Endodermal cell (in vitro differentiated cells): ENCODE results near the gene FNDC1. TPM values are rescaled to one million over a fixed set of nuclear protein-coding genes. Genes with fewer than 3 reads are reported as not detected.

Source experiments
- DNase-seq: peaks from one replicate; pipeline ENCODE4 v3.0.0-alpha.2; 2017
- H3K27ac ChIP-seq: 2 replicates; pipeline ENCODE4 v1.5.1; 2013; ENCODE audit warnings: mild to moderate bottlenecking, low read depth, low read length, moderate library complexity
- H3K27me3 ChIP-seq: 2 replicates; pipeline ENCODE4 v1.6.1; 2013; ENCODE audit warnings: mild to moderate bottlenecking, low read length, moderate library complexity; ENCODE audit not compliant: insufficient read depth, control insufficient read depth, poor library complexity, severe bottlenecking
- H3K36me3 ChIP-seq: 2 replicates; pipeline ENCODE4 v1.7.0; 2013; ENCODE audit warnings: mild to moderate bottlenecking, low read length, moderate library complexity; ENCODE audit not compliant: control insufficient read depth, insufficient read depth
- H3K4me1 ChIP-seq: one replicate; pipeline ENCODE4 v1.7.0; 2013; ENCODE audit warnings: low read length; ENCODE audit not compliant: control insufficient read depth, insufficient read depth
- H3K4me3 ChIP-seq: 2 replicates; pipeline ENCODE4 v1.5.1; 2013; ENCODE audit warnings: mild to moderate bottlenecking, low read length, moderate library complexity
- H3K9ac ChIP-seq: 2 replicates; pipeline ENCODE4 v1.6.1; 2013; ENCODE audit warnings: mild to moderate bottlenecking, low read length, moderate library complexity; ENCODE audit not compliant: poor library complexity, severe bottlenecking; ENCODE audit errors: extremely low read depth
- H3K9me3 ChIP-seq: 2 replicates; pipeline ENCODE4 v1.6.1; 2013; ENCODE audit warnings: mild to moderate bottlenecking, low read length, moderate library complexity; ENCODE audit not compliant: control insufficient read depth
- H3K27ac Mint-ChIP-seq: 2 replicates; pipeline ENCODE4 v1.8.0; 2020; ENCODE audit warnings: mixed read lengths
- H3K27me3 Mint-ChIP-seq: 2 replicates; pipeline ENCODE4 v1.8.0; 2021; ENCODE audit warnings: mild to moderate bottlenecking, mixed read lengths; ENCODE audit not compliant: insufficient read depth
- H3K36me3 Mint-ChIP-seq: 2 replicates; pipeline ENCODE4 v1.8.0; 2020; ENCODE audit warnings: low read depth, mixed read lengths
- H3K4me1 Mint-ChIP-seq: 2 replicates; pipeline ENCODE4 v1.8.0; 2020; ENCODE audit warnings: mixed read lengths
- H3K4me3 Mint-ChIP-seq: 2 replicates; pipeline ENCODE4 v1.8.0; 2020; ENCODE audit warnings: mild to moderate bottlenecking, moderate library complexity, mixed read lengths
- H3K9me3 Mint-ChIP-seq: 2 replicates; pipeline ENCODE4 v1.8.0; 2020; ENCODE audit warnings: mild to moderate bottlenecking, mixed read lengths
- CTCF ChIP-seq: fragments of 200-600 bp; sonication (generic); conservative IDR thresholded peaks from 2 replicates; pipeline ENCODE4 v1.5.0; 2021; ENCODE audit warnings: antibody characterized with exemption, mild to moderate bottlenecking
- WGBS, 2 experiments: methylation state at CpG; one replicate each; pipeline versions ENCODE4 v1.1.5 to v1.1.7; 2013; ENCODE audit warnings: missing lambda C conversion rate in 2 of 2, mixed read lengths in 1 of 2; ENCODE audit not compliant: insufficient coverage in 1 of 2, insufficient read length in 1 of 2; 5-methylcytosine and 5-hydroxymethylcytosine counted together
- total RNA-seq, 2 donors: library from RNA; stranded (reverse); fragmentation: NEBNext Ultra II Directional in 1 of 2; extraction: Animal tissue kit (Norgen Biotek cat#: 25700) in 1 of 2; gene quantifications; 2 replicates in 1 of 2; 3 replicates in 1 of 2; pipeline ENCODE4 v1.2.1, GENCODE V29; 2021

Gene FNDC1
- total RNA-seq, 2 donors from 2014 or later = 0.55 to 0.62 TPM

GRCh38 chr6:159301277-159301676 lies 132.1 kb downstream of the FNDC1 start:
- Mint-ChIP-seq H3K4me3 (no peak overlapping the region), H3K27ac (no peak overlapping the region), H3K36me3 (no peaks in the 10 kb centered on the region), H3K4me1 (no peaks in the 10 kb centered on the region), H3K27me3 (peaks cover 2% of the 10 kb centered on the region), H3K9me3 (peaks cover 6% of the 10 kb centered on the region)
- no peak overlapping the region for H3K4me3 ChIP-seq
- no peak for DNase-seq
- no peaks in the 10 kb centered on the region for H3K27me3 ChIP-seq
- H3K4me1 ChIP-seq = no peaks in the 10 kb centered on the region
- H3K27ac ChIP-seq = no peak overlapping the region
- H3K9ac ChIP-seq = no peak overlapping the region
- H3K9me3 ChIP-seq = peaks cover under 1% of the 10 kb centered on the region
- 90 to 95% methylated on average over 5 of the region's 5 CpGs for WGBS, 2 experiments
- H3K36me3 ChIP-seq = no peaks in the 10 kb centered on the region
- no peak for TF ChIP-seq CTCF

DNA sequence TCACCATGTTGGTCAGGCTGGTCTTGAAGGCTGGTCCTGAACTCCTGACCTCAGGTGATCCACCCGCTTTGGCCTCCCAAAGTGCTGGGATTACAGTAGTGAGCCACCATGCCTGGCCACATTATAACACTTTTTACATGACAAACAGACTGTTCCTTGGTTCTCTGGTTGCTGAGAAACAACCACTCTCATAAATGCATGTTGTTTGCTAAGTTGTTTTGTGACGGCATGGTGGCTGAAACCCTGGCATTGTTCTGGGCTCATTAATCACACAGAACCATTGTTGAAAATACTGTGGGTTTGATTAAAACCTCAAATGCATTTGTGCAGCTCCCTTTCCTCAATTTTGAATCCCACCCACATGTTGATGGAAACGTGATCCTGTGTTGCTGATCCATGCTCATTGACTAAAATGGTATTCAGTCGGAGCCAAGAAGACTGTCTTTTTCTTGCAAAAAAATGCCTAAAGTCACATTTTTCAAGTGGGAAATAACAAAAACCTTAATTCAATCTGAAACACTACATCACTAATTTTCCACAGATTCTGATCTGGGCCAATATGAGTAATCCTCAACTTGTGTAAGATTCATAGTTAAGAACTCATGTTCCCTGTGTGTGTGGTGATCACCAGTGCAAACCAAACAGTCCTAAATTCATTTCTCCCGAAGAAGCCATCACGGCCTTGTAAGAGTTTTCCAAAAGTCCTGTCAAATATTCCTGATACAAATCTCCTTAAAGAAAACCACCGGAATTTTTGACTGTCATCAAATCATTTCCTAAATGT lies 132.8 kb downstream of the FNDC1 start:
- Mint-ChIP-seq H3K4me3 (no peak overlapping the region), H3K27me3 (peaks cover 2% of the 10 kb centered on the region), H3K9me3 (peaks cover 6% of the 10 kb centered on the region), H3K36me3 (no peaks in the 10 kb centered on the region), H3K4me1 (no peaks in the 10 kb centered on the region), H3K27ac (no peak overlapping the region)
- DNase-seq = no peak
- 80 to 87% methylated on average over 3 to 7 of the region's 7 CpGs for WGBS, 2 experiments
- no peak overlapping the region for H3K27ac ChIP-seq
- no peaks in the 10 kb centered on the region for H3K4me1 ChIP-seq
- no peak for TF ChIP-seq CTCF
- peaks cover 7% of the 10 kb centered on the region for H3K9me3 ChIP-seq
- no peaks in the 10 kb centered on the region for H3K36me3 ChIP-seq
- no peak overlapping the region for H3K4me3 ChIP-seq
- H3K9ac ChIP-seq = no peak overlapping the region
- H3K27me3 ChIP-seq = no peaks in the 10 kb centered on the region

GRCh38 chr6:159302594-159302992 lies 133.4 kb downstream of the FNDC1 start:
- Histone ChIP-seq H3K9ac (no peak overlapping the region), H3K9me3 (peaks cover 7% of the 10 kb centered on the region), H3K4me1 (no peaks in the 10 kb centered on the region), H3K36me3 (no peaks in the 10 kb centered on the region), H3K27me3 (no peaks in the 10 kb centered on the region), H3K27ac (no peak overlapping the region), H3K4me3 (no peak overlapping the region)
- WGBS, 2 experiments = 72 to 73% methylated on average over 5 of the region's 5 CpGs
- no peaks in the 10 kb centered on the region for H3K4me1 Mint-ChIP-seq
- peaks cover 6% of the 10 kb centered on the region for H3K9me3 Mint-ChIP-seq
- peaks cover 2% of the 10 kb centered on the region for H3K27me3 Mint-ChIP-seq
- TF ChIP-seq CTCF = no peak
- DNase-seq = no peak
- no peaks in the 10 kb centered on the region for H3K36me3 Mint-ChIP-seq
- H3K27ac Mint-ChIP-seq = no peak overlapping the region
- no peak overlapping the region for H3K4me3 Mint-ChIP-seq
